Hepatocyte (in vitro differentiated cells): ENCODE measurements around the gene GOLGA7B.

Source experiments
- EZH2 ChIP-seq: fragments of 200-600 bp; sonication (generic); IDR thresholded peaks from 2 replicates; pipeline ENCODE4 v1.6.1; 2016; ENCODE audit warnings: antibody characterized with exemption, mild to moderate bottlenecking, borderline replicate concordance
- EZH2phosphoT487 ChIP-seq: fragments of 200-600 bp; sonication (generic); IDR thresholded peaks from one replicate; pipeline ENCODE4 v1.6.1; 2018; ENCODE audit warnings: antibody characterized with exemption, mild to moderate bottlenecking, low read depth, moderate library complexity; ENCODE audit not compliant: unreplicated experiment, severe bottlenecking
- TF ChIP-seq, protein P1 (sequence below): fragments of 200-600 bp; sonication (generic); IDR thresholded peaks from 2 replicates; pipeline ENCODE4 v1.5.1; 2016; ENCODE audit warnings: antibody characterized with exemption, mild to moderate bottlenecking; ENCODE audit not compliant: poor library complexity

DNA sequence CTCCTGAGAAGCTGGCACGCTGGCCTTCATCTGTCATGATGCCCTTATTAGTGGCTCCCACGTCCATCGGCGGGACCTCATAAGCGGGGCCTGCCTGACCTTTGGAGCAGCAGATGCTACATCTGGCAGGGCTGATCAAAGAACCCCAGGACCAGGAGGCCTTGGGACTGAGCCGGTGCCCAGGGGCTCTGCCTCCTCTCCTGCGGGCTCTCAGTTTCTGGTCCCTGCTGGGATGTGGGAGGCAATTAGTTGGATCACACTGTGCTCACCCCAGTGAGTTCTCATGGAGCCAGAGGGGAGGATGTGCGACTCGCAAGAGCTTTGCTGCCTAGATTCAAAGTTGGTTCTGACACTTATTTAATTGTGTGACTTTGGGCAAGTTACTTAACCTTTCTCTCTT lies 49.2 kb upstream of the GOLGA7B start:
- TF ChIP-seq EZH2 (no peak), EZH2phosphoT487 (no peak)
- TF ChIP-seq, protein P1, sequence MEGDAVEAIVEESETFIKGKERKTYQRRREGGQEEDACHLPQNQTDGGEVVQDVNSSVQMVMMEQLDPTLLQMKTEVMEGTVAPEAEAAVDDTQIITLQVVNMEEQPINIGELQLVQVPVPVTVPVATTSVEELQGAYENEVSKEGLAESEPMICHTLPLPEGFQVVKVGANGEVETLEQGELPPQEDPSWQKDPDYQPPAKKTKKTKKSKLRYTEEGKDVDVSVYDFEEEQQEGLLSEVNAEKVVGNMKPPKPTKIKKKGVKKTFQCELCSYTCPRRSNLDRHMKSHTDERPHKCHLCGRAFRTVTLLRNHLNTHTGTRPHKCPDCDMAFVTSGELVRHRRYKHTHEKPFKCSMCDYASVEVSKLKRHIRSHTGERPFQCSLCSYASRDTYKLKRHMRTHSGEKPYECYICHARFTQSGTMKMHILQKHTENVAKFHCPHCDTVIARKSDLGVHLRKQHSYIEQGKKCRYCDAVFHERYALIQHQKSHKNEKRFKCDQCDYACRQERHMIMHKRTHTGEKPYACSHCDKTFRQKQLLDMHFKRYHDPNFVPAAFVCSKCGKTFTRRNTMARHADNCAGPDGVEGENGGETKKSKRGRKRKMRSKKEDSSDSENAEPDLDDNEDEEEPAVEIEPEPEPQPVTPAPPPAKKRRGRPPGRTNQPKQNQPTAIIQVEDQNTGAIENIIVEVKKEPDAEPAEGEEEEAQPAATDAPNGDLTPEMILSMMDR: no peak
